Tibial artery (tissue), 4 donors: ENCODE data around the gene DNMT3L.

Experiments
- DNase-seq, 2 donors: peaks; one replicate each; pipeline ENCODE4 v3.0.0-alpha.2; 2019
- H3K27ac ChIP-seq, 2 donors: fragments of 200-600 bp; sonication (generic) in 1 of 2; 1 replicate in 1 of 2; 2 replicates in 1 of 2; pipeline ENCODE4 v1.5.1; 2018 to 2019; ENCODE audit warnings: mild to moderate bottlenecking in 1 of 2
- H3K27me3 ChIP-seq, 2 donors: fragments of 200-600 bp; sonication (generic) in 1 of 2; one replicate each; pipeline versions ENCODE4 v1.5.1 to v1.6.0; 2016 to 2019
- H3K36me3 ChIP-seq, 3 donors: fragments of 200-600 bp; sonication (generic) in 2 of 3; one replicate each; pipeline ENCODE4 v1.5.1; 2016 to 2019; ENCODE audit warnings: mild to moderate bottlenecking in 2 of 3
- H3K4me1 ChIP-seq, 4 donors: fragments of 200-600 bp; sonication (generic) in 2 of 4; 1 replicate in 3 of 4; 2 replicates in 1 of 4; pipeline ENCODE4 v1.5.1; 2016 to 2019
- H3K4me3 ChIP-seq, 2 donors: fragments of 200-600 bp; sonication (generic) in 1 of 2; 1 replicate in 1 of 2; 2 replicates in 1 of 2; pipeline ENCODE4 v1.5.1; 2018 to 2019; ENCODE audit warnings: mild to moderate bottlenecking in 2 of 2
- H3K9me3 ChIP-seq, 3 donors: fragments of 200-600 bp; sonication (generic) in 1 of 3; one replicate each; pipeline ENCODE4 v1.5.1; 2016 to 2019
- intact Hi-C: fragments of 100-400 bp; cut with DNase I; formaldehyde crosslinking; loops from one replicate; pipeline ENCODE4 v1.15.0; 2023; ENCODE audit warnings: low total_unique reads
- TF ChIP-seq, protein P1 (sequence below), 2 experiments: fragments of 200-600 bp in 1 of 2; fragments of 450-650 bp in 1 of 2; IDR thresholded peaks; one replicate each; pipeline ENCODE4 v1.5.1; 2017 to 2019; ENCODE audit warnings: antibody characterized with exemption in 2 of 2, mild to moderate bottlenecking in 1 of 2, moderate library complexity in 1 of 2

DNMT3L gene

DNA sequence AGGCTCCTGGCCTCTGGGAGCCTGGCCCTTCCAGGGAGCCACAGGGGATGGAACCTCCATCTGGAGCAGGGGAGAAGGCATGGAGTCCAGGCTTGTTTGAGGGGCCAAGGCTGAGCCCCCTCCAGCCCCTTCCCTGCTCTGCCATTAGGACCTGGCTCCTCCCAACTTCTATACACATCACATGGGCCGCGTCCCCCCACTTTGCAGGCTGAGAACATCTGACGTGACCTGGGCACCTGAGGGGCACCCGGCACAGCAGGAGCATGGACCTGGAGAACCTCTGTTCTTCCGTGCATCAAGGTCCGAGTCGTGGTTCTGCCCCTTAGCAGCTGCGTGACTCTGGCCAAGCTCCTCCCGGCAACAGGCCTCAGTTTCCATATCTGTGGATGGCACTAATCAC lies 20.1 kb upstream of the DNMT3L start:
- Histone ChIP-seq H3K36me3 (no peaks in the 10 kb centered on the region), H3K4me3 (no peak overlapping the region), H3K27ac (no peak overlapping the region), H3K27me3 (peaks cover 0 to 33% of the 10 kb centered on the region in 2 donors), H3K4me1 (peaks cover 0 to 11% (median 4%) of the 10 kb centered on the region in 4 donors), H3K9me3 (no peaks in the 10 kb centered on the region)
- TF ChIP-seq, protein P1, sequence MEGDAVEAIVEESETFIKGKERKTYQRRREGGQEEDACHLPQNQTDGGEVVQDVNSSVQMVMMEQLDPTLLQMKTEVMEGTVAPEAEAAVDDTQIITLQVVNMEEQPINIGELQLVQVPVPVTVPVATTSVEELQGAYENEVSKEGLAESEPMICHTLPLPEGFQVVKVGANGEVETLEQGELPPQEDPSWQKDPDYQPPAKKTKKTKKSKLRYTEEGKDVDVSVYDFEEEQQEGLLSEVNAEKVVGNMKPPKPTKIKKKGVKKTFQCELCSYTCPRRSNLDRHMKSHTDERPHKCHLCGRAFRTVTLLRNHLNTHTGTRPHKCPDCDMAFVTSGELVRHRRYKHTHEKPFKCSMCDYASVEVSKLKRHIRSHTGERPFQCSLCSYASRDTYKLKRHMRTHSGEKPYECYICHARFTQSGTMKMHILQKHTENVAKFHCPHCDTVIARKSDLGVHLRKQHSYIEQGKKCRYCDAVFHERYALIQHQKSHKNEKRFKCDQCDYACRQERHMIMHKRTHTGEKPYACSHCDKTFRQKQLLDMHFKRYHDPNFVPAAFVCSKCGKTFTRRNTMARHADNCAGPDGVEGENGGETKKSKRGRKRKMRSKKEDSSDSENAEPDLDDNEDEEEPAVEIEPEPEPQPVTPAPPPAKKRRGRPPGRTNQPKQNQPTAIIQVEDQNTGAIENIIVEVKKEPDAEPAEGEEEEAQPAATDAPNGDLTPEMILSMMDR (IDR thresholded peaks at IDR 0.05), result no peak
- intact Hi-C loops, result no loop called here
- DNase-seq, result no peak

DNA sequence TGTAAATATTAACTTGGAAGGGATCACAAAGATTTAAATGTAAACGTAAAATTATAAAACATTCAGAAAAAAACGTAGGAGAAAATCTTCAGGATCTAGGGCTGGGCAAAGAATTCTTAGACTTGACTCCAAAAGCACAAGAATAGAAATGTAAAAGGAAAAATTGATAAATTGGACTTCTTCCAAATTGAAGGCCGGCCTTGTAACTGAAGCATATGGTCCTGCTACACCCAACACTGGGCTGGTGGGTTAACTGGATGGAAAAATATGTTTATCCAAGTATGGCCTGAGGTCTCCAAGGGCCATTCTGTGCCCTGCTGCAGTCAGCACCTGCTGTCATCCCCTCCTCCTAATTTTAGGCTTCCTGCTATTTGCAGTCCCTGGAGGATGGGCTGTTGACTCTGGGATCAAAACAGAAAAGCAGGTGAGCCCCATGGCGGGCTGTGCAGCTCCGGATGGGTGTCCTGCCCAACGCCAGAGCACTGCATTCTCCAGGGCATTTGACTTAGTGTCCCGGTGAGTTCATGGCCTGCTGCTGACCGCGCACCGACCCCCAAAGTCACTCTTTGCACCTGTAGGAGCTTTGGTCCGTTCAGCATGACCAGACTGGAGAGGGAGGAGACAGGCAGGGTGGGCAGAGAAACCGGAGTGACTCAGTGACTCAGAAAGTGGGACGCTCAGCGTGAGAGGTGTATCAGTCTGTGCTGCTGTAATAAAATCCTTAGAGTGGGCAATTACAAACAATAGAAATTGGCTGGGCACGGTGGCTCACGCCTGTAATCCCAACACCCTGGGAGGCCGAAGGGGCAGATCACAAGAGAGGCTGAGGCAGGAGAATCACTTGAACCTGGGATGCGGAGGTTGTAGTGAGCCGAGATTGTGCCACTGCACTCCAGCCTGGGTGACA lies 17.9 kb upstream of the DNMT3L start:
- H3K27ac ChIP-seq, result no peak overlapping the region
- H3K4me1 ChIP-seq, result no peaks in the 10 kb centered on the region
- no peak for DNase-seq
- no peaks in the 10 kb centered on the region for H3K36me3 ChIP-seq
- intact Hi-C loops, result no loop called here
- peaks cover 0 to 11% of the 10 kb centered on the region in 2 donors for H3K27me3 ChIP-seq
- H3K4me3 ChIP-seq, result no peak overlapping the region
- H3K9me3 ChIP-seq, result peaks cover 0 to 3% (median 0%) of the 10 kb centered on the region in 3 donors
- TF ChIP-seq, protein P1 (IDR thresholded peaks at IDR 0.05), result no peak

DNA sequence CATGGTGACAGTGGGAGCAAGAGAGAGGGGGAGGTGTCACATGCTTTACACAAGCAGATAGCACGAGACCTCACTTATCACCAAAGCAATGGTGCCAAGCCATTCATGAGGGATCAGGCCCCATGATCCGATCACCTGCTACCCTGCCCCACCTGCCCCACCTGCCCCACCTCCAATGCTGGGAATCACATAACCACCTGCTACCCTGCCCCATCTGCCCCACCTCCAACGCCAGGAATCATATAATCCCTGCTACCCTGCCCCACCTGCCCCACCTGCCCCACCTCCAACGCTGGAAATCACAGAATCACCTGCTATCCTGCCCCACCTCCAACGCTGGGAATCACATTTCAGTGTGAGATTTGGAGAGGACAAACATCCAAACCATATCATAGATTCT lies 13.3 kb upstream of the DNMT3L start:
- no peak overlapping the region for H3K27ac ChIP-seq
- intact Hi-C loops, result no loop called here
- H3K9me3 ChIP-seq, result peaks cover 0 to 3% (median 0%) of the 10 kb centered on the region in 3 donors
- no peaks in the 10 kb centered on the region for H3K4me1 ChIP-seq
- peaks cover 0 to 20% of the 10 kb centered on the region in 2 donors for H3K27me3 ChIP-seq
- TF ChIP-seq, protein P1 (IDR thresholded peaks at IDR 0.05), result no peak
- H3K36me3 ChIP-seq, result no peaks in the 10 kb centered on the region
- H3K4me3 ChIP-seq, result no peak overlapping the region
- DNase-seq, result no peak

DNA sequence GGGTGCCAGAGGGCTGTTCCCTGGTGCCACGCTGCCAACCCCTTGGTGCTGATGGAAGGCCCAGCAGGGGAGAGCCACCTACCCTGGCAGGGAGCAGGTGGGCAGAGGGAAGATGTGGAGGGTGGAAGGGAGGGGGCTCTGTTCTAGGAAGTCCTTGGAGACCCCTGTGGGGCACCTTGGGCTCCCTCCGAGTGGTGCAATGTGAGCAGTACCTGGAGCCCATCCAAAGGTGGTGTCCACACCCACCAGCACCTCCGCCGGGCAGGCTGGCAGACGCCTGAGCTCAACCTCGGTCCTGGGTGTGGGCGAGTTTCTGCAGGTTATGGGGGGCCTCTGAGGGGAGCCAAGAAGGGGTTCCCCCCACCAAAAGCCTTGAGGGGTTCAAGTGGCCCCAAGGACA lies 11.3 kb upstream of the DNMT3L start:
- no peak overlapping the region for H3K27ac ChIP-seq
- intact Hi-C loops, result no loop called here
- no peak overlapping the region for H3K4me3 ChIP-seq
- no peaks in the 10 kb centered on the region for H3K4me1 ChIP-seq
- peaks cover 0 to 3% (median 0%) of the 10 kb centered on the region in 3 donors for H3K9me3 ChIP-seq
- peaks cover 0 to 17% of the 10 kb centered on the region in 2 donors for H3K27me3 ChIP-seq
- TF ChIP-seq, protein P1 (IDR thresholded peaks at IDR 0.05), result no peak
- H3K36me3 ChIP-seq, result no peaks in the 10 kb centered on the region
- no peak for DNase-seq

DNA sequence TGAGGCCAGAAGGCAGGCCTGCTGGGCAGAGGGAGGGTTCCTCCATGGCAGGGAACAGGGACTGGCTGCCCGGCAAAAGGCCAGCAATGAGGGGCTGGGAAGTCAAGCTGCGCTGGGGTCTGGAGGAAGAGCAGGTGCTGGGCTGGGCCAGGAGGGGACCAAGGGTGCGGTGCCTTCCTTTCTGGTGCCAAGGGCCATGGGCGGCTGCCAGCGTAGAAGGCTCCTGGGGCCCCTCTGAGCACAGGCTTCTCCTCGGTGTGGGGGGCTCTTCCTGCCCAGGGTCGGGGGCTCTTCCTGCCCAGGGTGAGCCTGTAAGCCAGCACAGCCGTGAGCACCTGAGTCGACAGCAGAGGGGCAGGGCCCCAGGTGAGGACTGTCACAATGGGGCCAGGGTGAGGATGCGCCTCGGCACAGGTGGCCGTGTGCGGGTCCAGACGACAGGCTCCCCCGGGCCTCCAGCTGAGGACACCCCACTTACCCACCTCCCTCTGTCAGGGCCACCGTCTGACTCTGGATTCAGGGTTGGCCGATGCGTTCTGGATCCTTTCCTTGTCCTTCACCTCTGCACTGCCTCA lies 10.7 kb upstream of the DNMT3L start:
- intact Hi-C loops, result no loop called here
- H3K36me3 ChIP-seq, result no peaks in the 10 kb centered on the region
- TF ChIP-seq, protein P1 (IDR thresholded peaks at IDR 0.05), result no peak
- H3K27ac ChIP-seq, result no peak overlapping the region
- peaks cover 0 to 3% (median 0%) of the 10 kb centered on the region in 3 donors for H3K9me3 ChIP-seq
- no peaks in the 10 kb centered on the region for H3K4me1 ChIP-seq
- H3K4me3 ChIP-seq, result no peak overlapping the region
- peaks cover 0 to 17% of the 10 kb centered on the region in 2 donors for H3K27me3 ChIP-seq
- DNase-seq, result no peak
